OCI-LY1 (cell line): ENCODE data around the gene DCUN1D5.

ENCODE experiments used
- CTCF ChIP-seq: fragments of 200-600 bp; sonication (generic), shearing (Covaris generic); IDR thresholded peaks from 2 replicates; pipeline ENCODE4 v1.5.1; 2017; ENCODE audit warnings: mild to moderate bottlenecking, antibody characterized with exemption, low read length, moderate library complexity, mixed read lengths
- EZH2 ChIP-seq: fragments of 200-600 bp; sonication (generic), shearing (Covaris generic); IDR thresholded peaks from 2 replicates; pipeline ENCODE4 v1.8.0; 2017; ENCODE audit warnings: borderline replicate concordance, mixed run types, mild to moderate bottlenecking, antibody characterized with exemption, low read length, moderate library complexity, mixed read lengths

GRCh38 chr11:103112364-103112763 is 20.4 kb upstream of the DCUN1D5 start:
- TF ChIP-seq CTCF (no peak), EZH2 (no peak)
